Fibroblast of pulmonary artery (primary cell): Measurements from ENCODE around the gene ABHD1.

Experiments used
- DNase-seq: peaks from one replicate; pipeline ENCODE4 v3.0.0-alpha.2; 2010; ENCODE audit warnings: low read depth
- H3K4me3 ChIP-seq: replicated peaks from 2 replicates; pipeline ENCODE4 v1.5.1; 2011; ENCODE audit warnings: low read depth, mild to moderate bottlenecking, control low read depth, low read length, moderate library complexity
- TF ChIP-seq, protein P1 (sequence below): IDR thresholded peaks from 2 replicates; pipeline ENCODE4 v1.5.1; 2011; ENCODE audit warnings: mild to moderate bottlenecking, control low read depth, low read length, inconsistent platforms; ENCODE audit errors: missing control alignments

ABHD1 gene

DNA sequence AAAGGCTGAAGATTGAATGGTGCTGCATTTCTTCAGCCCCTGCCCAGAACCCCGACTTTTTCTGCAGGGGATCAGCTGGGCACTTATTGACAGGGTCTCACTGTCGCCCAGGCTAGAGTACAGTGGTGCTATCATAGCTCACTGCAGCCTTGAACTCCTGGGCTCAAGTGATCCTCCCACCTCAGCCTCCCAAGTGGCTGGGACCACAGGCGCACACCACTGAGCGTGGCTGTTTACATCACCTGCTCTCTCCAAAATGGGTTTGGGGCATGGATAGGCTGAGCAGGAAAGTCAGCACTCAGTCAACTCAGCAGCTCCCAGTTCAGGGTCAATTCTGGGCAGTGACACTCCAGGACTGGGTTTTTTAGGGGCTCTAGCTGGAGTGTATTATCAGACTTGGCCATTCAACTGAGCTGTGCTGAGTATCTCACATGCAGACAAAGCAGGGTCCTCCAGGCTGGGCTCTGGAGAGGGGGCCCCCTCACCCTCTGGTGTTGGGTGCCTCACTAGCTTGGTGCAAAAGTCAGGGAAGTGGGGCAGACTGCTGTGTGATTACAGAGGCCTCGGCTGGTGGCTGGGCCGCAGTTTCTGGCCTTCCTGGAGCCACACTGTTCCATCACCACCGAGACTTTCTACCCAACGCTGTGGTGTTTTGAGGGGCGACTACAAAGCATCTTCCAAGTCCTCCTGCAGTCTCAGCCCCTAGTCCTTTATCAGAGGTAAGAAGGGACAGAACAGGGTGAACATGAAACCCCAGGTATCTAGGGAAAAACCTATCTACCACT lies 4.5 kb downstream of the ABHD1 start:
- no peak for DNase-seq
- TF ChIP-seq, protein P1, sequence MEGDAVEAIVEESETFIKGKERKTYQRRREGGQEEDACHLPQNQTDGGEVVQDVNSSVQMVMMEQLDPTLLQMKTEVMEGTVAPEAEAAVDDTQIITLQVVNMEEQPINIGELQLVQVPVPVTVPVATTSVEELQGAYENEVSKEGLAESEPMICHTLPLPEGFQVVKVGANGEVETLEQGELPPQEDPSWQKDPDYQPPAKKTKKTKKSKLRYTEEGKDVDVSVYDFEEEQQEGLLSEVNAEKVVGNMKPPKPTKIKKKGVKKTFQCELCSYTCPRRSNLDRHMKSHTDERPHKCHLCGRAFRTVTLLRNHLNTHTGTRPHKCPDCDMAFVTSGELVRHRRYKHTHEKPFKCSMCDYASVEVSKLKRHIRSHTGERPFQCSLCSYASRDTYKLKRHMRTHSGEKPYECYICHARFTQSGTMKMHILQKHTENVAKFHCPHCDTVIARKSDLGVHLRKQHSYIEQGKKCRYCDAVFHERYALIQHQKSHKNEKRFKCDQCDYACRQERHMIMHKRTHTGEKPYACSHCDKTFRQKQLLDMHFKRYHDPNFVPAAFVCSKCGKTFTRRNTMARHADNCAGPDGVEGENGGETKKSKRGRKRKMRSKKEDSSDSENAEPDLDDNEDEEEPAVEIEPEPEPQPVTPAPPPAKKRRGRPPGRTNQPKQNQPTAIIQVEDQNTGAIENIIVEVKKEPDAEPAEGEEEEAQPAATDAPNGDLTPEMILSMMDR: no peak
- H3K4me3 ChIP-seq: no peak overlapping the region

DNA sequence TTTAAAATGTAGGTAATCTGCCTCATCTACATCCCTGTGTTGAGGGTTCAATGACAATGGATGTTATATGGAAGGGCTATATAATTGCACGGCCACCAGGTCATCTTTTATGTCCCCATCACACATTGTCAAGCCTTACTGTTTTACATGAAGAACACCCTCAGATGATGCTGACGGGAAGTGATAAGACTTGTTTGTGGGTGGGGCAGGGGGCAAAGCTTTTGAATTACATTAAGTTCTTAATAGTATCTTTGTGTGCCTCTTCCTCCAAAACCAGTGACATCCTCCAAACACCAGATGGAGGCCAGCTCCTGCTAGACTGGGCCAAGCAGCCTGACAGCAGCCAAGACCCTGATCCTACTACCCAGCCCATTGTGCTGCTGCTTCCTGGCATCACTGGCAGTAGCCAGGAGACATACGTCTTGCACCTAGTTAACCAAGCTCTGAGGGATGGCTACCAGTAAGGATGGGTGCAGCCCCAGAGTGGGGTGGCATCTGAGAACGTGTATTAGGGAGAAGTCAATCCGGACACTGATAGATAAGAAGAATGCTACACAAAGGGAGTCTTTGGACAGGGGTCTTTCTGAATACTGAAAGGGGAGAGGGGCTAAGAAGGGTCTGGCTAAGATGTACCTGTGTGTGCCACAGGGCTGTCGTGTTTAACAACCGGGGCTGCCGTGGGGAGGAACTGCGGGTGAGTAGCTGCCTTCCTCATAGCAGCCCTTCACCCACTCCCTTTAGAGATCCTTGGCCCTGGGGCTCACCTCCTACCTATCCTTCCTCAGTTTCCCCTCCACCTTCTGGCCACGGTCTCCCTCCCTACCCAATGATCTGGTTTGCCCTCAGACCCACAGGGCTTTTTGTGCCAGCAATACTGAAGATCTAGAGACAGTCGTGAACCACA lies 5.3 kb downstream of the ABHD1 start:
- no peak overlapping the region for H3K4me3 ChIP-seq
- TF ChIP-seq, protein P1: no peak
- DNase-seq: no peak

DNA sequence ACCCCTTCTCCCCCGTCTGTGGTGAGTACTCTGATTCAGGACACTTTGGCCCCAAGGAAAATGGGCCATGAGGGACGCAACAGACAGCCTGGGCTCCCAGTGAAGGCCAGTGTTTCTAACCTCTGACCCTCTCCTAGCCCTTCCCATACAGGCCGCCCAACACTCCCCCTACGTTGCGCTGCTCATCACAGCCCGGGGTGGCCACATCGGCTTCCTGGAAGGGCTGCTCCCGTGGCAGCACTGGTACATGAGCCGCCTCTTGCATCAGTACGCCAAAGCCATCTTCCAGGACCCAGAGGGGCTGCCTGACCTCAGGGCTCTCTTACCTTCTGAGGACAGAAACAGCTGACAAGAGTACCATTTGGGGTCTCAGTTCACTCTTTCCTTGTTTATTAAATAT lies 6.8 kb downstream of the ABHD1 start:
- TF ChIP-seq, protein P1: no peak
- H3K4me3 ChIP-seq: no peak overlapping the region
- no peak for DNase-seq

DNA sequence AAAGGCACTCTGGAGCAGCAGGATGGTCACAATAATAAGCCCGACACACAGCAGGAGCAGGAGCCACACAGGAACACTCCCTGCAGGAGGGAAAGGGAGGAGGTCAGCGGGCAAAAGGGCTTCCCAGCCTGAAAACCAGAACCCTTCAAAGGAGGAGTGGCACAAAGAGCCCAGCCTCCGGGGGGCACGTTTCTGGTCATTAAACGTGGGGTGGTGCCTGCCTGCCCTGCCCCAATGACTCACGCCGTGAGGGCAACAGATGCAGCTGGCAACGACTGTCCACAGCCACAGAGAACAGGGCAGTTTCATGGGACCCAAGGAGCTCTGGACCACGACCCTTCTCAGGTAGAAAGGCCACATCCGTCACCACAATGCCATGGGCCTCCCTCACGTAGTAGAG lies 7.8 kb downstream of the ABHD1 start:
- no peak for DNase-seq
- TF ChIP-seq, protein P1: no peak
- H3K4me3 ChIP-seq: no peak overlapping the region

DNA sequence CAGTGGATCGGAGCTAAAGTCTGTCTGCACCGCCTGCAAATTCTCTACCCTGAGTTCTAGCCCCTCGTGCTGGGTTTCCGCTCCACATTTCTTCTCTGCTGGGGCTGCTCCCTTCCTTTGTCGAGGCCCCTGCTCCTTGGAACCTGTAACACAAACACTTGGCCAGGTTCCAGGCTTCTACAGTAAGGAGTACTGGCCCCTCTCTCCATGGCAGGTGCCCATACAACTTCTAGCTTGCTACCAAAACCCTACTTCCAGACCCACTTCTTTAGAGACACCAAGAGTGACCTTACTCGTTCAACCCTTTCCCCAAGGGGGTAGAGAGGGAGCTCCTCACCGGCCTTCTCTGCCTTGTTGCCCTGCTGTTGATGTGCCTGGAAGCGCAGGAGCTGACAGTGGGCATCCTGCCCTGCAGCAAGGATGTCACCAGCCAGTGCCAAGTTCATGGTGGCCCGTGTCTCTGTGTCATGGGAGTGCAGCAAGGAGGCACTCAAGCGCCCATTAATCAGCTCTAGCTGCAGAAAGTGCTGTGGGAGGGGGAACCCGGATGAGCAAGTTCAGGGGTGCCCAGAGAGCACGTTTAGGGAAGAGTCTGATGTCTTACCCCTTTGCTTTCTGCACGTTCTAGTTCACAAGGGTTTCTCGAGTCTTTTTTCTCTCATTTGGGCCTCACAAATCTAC lies 9.7 kb downstream of the ABHD1 start:
- DNase-seq: no peak
- TF ChIP-seq, protein P1: no peak
- peak overlapping the region; percentile 92 for H3K4me3 ChIP-seq

DNA sequence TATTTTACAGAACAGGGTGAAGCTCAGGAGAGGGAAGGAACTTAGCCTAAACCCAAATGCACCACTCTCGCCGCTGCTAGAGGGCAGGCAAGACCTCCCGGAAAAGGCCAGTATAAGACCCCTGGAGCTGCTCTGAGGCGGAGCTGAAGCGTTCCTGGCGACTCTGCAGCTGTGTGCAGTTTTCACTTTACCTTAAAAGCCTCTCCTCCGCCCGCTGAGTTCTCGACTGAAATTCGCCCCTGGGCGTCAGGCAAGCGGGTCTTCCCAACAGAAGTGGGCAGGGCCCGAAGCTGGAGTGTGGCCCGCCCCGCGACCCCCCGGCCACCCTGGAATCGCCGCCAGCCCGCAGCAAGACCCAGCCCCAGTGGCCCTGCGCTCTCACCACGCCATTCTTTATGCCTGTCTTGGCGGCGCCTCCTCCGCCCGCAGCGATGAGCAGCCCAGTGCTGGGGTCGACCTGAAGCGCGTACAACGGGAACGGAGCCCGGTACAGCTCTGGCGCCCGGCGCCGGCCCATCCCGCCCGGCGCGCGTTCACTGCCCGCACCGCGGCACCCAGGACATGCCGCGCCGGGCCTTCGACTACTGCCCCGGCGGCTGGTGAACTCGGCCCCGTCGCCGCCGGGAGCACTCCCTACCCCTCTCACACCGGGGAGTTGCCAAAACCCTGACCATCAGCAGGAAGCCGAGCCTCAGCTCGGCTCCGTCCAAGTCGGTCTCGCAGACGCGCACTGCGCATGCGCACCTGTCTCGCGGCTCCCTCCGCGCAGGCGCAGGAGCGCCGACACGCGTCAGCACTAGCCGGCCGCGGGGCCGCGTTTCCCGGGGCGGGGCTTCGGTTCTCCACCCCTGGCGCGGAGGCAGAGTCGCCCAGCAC lies 10.5 kb downstream of the ABHD1 start, which contains the start of gene PREB:
Gene PREB, minus strand, starts transcription at position 732 of the 876 bp plus-strand sequence. Its CDS starts 215 bp downstream, at position 517.
- TF ChIP-seq, protein P1: peak; percentile 48
- peak within 1 kb of the TSS; percentile 92 for H3K4me3 ChIP-seq
- DNase-seq: peak; percentile 96
